GM19397 (cell line): Measurements from ENCODE around the gene MYO15A.

Experiments used
- ATAC-seq: cut with Tn5 transposase; IDR thresholded peaks from one replicate; pipeline ENCODE4 v1.9.1; 2021; ENCODE audit warnings: mild to moderate bottlenecking, moderate library complexity; ENCODE audit not compliant: unreplicated experiment

The MYO15A gene

DNA sequence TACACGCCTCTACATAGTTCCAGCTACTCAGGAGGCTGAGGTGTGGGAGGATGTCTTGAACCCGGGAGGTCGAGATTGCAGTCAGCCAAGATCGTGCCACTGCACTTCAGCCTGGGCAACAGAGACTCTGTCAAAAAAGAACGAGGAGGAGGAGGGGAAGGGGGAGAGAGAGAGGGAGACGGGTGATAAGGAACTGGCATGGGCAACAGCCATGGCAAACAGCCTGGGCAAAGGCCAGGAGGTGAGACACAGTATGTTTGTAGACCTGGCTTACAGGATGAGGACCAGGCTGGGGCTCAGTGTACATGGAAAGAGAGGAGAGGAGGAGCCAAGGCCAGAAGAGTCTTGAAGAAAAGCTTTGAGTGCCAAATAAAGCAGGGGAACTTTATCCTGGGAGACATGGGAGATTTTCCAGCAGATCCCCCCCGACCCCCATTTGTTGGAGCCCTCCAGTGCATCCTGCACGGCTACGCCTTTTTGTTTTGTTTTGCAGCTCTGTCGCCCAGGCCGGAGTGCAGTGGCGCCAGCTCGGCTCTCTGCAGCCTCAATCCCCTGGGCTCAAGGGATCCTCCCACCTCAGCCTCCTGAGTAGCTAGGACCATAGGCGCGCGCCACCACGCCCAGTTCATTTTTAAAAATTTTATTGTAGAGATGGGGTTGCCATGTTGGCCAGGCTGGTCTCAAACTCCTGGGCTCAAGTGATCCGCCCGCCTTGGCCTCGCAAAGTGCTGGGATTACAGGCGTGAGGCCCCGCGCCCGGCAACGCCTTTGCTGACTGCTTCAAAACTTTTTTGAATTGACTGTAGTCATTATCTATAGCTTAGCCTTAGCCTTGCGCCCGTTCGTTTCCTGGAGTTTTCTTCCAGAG, 73.8 kb downstream of the MYO15A start:
- no peak for ATAC-seq

DNA sequence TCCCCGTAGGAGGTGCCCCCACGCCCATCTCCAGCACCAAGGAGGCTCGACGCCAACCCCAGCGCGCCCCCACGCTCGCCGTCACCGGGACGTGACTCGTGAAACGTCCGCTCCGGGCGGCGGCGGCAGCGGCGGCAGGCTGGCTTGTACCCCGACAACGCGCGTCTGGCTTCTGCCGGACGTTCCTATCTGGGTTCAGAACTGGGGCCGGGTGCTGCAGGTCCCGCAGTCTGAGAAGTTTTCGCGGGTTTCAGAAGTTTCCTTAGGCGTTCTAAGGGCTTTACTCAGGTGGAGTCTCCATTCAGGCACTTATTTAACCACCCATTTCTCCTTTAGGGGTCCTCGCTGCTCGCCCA, 74.4 kb downstream of the MYO15A start:
- ATAC-seq, result peak; percentile 30

DNA sequence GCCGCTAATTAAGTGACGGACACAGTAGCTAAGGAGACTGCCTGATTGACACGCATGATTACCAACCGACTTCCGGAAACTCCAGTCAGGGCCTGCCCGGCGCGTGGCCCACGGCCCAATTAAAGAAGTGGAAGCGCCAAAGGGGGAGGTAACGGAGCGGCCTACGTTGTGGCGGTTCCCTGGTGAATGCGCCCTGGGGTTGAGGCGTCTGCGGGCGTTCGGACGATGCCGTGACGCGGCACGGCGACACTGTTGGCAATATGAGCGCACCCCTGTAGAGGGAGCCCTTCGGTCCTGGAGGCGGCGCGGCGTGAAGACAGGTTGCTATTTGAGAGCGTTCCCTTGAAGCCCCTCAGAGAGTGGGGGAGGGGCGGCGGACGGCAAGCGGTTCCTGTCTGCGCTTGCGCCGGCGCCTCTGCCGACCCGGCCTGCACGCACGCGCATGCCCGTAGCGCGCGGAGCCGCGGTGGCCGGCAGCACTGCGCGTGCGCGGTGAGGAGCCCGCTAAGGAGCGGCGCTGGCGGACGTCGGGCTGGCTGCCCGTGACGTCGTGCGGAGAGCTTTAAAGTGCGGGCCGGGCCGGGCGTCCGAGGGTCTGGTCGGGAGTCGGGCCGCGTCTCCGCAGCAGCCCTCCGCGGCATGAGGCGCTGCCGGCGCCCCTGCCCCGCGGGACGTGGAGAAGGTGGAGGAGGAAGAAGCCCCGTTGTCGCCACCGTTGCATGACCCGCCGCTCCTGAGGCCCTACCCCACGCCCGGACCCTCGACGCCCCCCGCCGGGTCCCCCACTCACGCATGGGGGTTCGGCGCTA, 75.0 kb downstream of the MYO15A start, which contains the start of gene ALKBH5:
Gene ALKBH5 (plus strand): TSS at position 495 of the 809 bp plus-strand sequence. CDS start 416 bp downstream, outside the sequence.
- ATAC-seq, result peak; percentile 80

DNA sequence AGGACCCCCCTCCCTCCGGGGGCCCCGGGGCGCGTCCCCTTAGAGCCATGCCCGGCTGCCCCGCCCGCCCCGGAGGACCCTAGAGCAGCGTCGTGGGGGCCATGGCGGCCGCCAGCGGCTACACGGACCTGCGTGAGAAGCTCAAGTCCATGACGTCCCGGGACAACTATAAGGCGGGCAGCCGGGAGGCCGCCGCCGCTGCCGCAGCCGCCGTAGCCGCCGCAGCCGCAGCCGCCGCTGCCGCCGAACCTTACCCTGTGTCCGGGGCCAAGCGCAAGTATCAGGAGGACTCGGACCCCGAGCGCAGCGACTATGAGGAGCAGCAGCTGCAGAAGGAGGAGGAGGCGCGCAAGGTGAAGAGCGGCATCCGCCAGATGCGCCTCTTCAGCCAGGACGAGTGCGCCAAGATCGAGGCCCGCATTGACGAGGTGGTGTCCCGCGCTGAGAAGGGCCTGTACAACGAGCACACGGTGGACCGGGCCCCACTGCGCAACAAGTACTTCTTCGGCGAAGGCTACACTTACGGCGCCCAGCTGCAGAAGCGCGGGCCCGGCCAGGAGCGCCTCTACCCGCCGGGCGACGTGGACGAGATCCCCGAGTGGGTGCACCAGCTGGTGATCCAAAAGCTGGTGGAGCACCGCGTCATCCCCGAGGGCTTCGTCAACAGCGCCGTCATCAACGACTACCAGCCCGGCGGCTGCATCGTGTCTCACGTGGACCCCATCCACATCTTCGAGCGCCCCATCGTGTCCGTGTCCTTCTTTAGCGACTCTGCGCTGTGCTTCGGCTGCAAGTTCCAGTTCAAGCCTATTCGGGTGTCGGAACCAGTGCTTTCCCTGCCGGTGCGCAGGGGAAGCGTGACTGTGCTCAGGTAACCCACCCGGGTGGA, 75.8 kb downstream of the MYO15A start:
- ATAC-seq, result peak; percentile 7

DNA sequence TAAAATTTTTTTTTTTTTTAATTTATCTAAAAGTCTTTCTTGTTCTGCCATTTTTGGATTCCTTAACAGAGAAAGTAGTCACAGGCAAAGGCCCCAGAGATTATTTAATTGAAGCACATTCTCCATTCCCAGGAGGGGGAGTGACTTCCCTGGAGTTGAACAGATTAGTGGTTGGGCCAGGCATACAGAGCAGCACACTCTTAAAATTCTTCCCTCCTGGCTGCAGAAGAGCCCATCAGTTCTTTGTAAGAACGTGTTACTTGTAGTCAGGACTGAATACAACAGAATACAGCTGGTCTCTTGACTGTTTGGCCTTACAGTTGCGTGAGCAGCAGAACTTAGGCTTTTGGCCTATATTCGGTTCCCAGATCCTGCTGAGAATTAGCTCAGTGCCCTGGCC, 76.8 kb downstream of the MYO15A start:
- no peak for ATAC-seq

DNA sequence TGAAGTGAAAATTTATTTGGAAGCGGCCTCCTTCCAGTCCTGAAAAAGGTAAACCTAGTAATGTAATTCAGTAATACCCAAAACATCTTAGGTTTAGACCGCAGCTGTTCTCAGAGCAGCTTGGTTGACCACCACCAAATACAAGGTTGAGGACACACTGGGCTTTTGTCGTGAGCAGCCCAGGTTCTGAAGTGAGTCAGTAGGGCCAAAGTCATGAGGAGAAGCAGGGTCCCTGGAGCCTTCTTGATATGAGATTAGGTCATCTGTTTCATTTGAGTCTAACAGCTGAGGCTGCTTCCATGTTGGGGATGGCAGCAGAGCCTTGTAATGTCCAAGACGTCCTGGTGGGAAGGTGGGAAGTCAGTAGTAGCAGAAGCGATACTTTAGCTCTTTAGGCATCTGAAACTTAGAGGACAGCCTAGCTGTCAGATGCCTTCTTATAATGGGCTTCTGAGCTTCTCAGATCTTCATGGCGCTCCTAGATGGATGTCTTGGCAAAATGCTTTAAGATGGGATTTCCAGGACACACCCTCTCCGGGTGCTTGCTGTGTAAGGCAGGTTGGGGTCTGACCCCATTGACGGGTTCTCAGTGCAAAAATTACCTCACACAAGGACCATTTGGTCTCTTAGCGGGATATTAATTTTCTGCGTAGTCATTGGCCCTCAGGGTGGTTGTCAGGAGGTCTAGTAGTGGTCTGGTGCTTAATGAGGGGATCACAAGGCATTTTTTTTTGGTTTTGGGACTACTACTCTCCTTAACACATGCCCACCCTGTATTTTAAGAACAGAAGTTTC, 77.5 kb downstream of the MYO15A start:
- no peak for ATAC-seq

DNA sequence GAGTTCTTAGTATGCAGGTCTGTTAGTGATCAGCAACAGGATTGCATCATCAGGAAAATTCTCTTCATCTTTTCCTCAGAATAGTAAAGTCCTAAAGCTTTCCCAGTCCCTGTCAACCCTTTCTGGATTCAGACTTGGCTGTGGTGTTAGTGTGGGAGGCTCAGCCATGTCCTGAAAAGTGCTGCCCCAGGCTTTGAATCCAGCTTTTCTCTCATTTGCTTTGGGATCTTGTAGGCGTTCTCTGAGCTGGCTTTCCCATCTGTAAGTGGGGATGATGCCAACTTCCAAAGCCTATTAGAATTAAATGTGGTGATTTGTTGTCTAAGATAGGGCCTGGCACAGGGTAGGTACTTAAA, 78.0 kb downstream of the MYO15A start:
- no peak for ATAC-seq

DNA sequence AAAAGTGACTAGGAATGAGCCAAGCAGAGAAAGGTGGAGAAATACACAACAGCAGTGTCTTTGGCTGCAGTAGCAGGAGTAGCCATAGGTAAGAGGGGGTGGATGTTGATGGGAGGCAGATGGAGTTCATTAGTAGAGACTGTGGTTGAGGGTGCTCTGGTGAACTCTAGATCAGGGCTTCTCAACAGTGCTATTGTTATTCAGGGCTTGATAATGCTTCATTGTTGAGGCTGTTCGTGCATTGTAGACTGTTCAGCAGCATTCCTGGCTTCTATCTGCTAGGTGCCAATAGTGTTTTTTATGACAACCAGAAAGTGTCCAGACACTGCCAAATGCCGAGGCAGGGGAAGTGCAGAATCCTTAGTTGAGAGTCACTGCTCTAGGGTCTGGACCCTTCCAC, 78.7 kb downstream of the MYO15A start:
- no peak for ATAC-seq

DNA sequence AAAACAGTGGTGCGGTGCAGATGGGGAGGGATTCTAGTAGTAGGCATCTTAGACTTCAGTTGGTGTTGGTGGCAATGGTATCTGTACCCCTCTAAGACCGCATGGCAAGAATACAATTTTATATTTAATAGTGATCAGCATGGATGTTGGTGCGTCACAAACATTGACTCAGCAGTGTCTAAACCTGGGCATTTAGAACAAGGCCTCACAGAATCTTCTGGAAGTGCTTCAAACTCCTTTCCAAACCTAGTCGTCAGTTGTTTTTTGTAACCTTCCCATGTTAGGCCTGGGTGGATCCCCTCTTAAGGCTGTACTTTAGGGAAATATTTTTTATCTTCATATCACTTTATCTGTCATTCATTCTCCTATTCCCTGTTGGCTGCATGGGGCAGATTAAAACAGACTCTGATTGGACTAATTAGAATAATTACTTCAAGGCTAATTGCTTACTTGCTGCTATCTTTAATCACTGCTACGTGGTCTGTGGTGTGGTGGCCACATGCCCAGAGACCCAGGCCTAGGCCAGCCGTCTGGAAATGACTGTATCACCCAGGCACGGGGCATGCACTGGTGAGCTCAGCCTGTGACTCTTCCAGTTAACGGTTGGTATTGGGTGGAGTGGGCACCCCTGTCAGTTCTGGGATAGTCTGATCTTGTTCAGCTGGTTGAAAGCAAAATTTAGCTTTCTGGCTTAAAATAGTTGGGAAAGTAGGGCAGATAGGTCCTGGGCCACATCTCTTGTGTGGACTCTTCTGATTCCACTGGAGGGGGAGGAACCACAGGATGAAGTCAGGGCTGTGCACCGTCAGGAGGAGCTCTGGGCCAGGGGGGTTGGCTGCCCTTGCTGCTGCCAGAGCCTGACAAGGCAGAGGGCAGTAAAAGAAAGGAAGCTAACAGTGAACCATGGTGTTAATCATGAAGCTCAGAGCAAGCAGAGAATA, 79.5 kb downstream of the MYO15A start:
- no peak for ATAC-seq

DNA sequence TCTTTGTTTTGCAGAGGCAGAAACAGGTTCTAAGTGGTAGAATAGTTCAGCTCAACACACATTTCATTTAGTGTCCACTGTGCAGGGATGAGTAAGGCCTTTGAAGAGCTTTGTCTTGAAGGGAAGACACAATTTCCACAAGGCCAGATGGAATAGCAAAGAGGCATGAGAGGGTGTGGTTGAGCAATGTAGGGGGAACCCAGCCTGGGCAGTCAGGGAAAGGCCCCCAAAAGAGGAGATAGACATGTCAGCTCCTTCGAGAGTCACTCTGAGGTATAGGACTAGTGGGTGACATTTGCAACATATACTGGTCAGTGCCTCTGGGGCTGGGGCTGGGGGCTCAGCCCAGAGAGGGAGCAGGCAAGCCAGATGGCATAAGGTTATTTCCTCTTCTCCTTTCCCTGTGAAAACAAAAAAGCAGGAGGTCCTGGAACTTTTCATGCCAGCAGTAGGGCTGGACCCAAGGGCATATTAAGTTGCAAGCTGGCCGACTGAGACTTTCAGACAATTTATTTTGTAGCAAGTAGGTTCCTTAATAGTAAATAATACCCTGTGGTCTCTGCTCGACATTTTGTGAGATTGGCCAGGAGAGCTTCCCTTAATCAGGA, 82.2 kb downstream of the MYO15A start:
- no peak for ATAC-seq

DNA sequence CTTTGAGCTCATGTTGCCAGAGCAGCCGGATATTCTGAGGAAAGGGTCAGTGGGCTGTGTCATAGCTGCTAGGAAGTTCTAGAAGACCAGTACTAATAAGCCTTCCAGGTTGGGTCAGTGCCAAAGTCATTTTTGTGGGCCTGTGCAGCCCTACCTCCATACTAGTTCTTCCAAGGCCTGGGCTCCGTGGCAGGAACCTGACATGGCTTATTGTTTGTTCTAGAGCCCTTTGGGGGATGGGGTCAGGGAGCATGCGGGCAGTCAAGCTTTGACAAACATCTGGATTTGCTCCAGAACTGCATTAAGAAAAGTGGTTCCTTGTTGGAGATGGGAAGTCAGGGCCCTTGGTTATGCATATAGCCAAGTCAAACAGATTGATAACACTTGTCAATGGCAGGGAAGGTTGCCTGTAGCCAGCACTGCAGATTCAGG, 82.7 kb downstream of the MYO15A start:
- no peak for ATAC-seq

DNA sequence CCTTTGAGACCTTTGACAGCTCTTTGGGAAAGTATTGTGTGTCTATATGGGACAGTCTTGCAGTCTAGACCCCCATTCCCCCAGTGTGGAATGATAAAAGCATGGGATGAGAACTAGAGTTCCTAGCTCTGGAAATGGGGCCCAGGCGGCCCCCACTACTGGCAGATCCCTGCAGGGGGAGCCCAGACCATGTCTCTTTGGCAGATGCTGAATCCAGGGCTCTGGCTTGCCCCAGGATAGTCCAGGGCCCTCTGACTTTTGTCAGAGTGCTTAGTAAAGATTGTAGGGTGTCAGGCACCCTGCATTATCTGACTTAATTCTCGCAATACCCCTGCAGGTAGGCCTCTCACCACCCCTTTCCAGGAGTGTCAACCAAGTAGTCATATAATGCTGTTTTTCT, 83.4 kb downstream of the MYO15A start:
- no peak for ATAC-seq

DNA sequence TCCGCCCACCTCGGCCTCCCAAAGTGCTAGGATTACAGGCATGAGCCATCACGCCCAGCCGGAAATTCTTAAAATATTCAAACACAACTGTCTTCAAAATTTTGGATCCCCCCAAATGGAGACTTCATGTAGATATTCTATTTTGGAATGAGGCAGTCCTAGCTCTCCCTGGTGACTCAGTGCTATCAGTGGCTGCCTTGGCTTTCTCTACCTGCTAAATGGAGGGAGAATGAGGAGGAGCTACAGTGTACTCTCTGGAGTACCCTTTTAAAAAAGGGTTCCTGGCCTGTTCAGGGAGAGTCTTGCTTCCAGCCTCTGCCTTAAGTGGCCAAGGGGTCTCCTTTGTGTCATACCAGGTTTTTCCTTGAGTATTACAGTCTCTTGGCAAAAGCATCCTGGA, 85.8 kb downstream of the MYO15A start:
- no peak for ATAC-seq

DNA sequence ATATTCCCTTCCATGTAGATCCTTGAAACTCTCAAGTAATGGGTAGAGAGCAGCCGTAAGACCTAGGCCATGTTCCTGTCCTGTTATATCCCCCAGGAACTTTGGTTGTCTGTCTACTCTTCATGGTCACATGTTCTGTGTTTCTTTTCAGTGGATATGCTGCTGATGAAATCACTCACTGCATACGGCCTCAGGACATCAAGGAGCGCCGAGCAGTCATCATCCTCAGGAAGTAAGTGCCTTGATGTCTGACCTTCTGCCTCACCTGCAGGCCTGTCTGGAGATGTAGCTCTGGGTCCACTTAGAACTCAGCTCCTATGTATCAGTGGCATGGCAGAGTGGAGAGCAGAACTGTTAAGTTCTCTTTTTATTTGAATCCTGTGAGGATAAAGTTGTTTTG, 86.2 kb downstream of the MYO15A start:
- no peak for ATAC-seq

DNA sequence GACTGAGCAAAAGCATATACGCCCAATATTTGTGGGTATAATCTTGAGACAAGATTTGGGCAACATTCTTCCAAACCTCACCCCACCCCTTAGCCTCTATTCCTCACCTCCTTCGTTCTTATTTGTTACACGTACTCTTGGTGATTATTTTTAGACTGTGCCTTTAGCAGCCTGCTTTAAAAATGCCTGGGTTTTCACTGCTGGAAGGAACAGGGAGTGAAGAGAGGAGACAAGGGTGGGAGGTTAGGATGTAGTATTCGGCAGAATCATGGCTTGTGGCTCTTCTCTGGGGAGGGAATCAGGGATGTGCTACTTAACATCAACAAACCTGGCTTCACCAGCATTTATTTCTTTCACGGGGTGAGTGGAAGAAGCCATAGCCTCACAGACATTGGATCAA, 86.7 kb downstream of the MYO15A start:
- ATAC-seq, result no peak

DNA sequence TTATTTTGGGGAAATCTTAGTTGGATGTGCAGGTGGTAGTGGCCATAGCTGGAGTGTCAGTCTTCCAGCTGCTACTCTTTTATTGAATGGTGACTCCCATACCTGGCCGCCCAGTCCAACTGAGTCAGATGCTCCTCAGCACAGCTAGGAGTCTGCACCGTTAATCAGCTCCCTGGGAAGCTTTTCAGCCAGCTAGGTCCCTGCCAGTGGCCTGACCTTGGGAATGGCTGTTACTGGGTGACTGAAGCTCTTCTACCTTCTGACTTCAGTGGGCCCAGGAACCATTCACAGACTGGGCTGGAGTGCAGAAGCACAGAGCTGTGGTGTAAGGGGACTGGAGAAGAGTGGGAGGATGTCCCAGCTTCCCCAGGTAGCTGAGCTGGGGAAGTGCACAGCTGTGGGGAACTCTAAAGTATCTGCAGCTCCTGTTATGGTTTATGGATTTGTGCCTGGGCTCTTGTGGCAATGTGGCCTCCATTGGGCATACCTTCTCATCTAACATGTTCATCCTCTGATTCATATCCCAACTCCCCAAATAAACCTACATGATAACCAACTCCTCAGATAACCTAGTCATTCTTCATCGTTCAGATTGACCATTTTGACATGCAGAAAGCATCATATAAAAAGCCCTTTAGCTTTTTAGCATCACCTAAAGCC, 89.1 kb downstream of the MYO15A start:
- no peak for ATAC-seq

DNA sequence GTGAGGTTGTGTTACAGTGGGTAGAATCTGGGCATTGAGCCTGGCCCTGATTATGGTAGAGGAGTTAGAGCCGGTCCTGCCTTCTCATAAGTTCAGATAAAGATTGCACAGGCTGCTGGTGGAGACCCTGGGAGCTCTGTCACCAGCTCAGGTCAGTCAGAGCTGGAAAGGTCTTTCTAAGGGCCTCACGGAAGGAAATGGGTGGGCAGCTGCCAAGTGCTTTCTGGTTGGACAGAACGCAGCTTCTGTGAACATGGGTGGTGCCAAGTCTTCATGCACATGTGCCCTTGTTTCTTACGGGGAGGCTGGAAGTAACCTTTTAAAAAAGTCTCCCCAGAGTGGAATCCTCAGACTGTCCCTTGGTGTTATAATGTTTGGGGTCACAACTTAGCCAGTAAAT, 90.0 kb downstream of the MYO15A start:
- no peak for ATAC-seq

DNA sequence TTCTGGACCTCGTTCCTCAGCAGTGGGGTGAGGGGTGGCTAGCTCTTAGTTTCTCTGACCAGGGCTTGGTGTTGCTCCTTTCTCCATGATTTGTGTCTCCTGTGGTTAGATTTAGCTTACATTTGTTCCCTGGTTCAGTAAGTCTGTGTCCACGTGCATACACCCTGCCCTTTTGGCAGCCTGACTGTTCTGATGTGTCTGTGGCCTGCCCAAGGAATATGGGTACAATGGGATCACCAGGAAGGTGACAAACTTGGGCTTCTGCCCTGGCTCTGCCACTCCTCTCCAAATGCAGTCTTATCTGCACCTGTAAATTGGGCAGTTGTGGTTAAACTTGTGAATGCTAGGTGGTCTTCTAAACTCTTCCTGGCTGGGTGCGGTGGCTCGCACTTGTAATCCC, 92.6 kb downstream of the MYO15A start:
- no peak for ATAC-seq
